Activated CD8-positive, alpha-beta T cell treated with anti-CD3 and anti-CD28 coated beads for 36 hours (primary cell): ENCODE measurements around the gene ZNF101. TPM values are rescaled to one million over a fixed set of nuclear protein-coding genes. Genes with fewer than 3 reads are reported as not detected.
"Not testable (repeated sequence)": the region's sequence is repeated elsewhere in the genome, so short reads cannot be mapped to it uniquely, and the experiment has no call there.

ENCODE experiments used
- ATAC-seq: fragments of 200-7000 bp; cut with Tn5 transposase; one replicate; pipeline ENCODE4 v1.10.0; 2021; ENCODE audit warnings: mild to moderate bottlenecking, moderate library complexity
- CTCF ChIA-PET: fragments of 350-600 bp; sonication (Branson Sonifier 250); formaldehyde crosslinking; loops from one replicate; lab custom pipeline; 2021; ENCODE audit warnings: antibody characterized with exemption; lab: Charles Lee
- POLR2A ChIA-PET: fragments of 350-600 bp; sonication (Branson Sonifier 250); formaldehyde crosslinking; loops from one replicate; lab custom pipeline; 2021; ENCODE audit warnings: antibody characterized with exemption; lab: Charles Lee
- DNase-seq: peaks from one replicate; pipeline ENCODE4 v3.0.0-alpha.2; 2020
- H3K27ac Mint-ChIP-seq: one replicate; pipeline ENCODE4 v1.8.0; 2021; ENCODE audit warnings: mild to moderate bottlenecking, mixed read lengths
- H3K27me3 Mint-ChIP-seq: one replicate; pipeline ENCODE4 v1.8.0; 2021; ENCODE audit warnings: mixed read lengths
- H3K36me3 Mint-ChIP-seq: one replicate; pipeline ENCODE4 v1.8.0; 2021; ENCODE audit warnings: low read depth, mixed read lengths
- H3K4me1 Mint-ChIP-seq: one replicate; pipeline ENCODE4 v1.8.0; 2021; ENCODE audit warnings: low read depth, mixed read lengths
- H3K4me3 Mint-ChIP-seq: one replicate; pipeline ENCODE4 v1.8.0; 2021; ENCODE audit warnings: mild to moderate bottlenecking, moderate library complexity, mixed read lengths
- H3K9me3 Mint-ChIP-seq: one replicate; pipeline ENCODE4 v1.8.0; 2021; ENCODE audit warnings: mixed read lengths
- intact Hi-C: fragments of 100-400 bp; cut with micrococcal nuclease; formaldehyde crosslinking; loops from one replicate; pipeline ENCODE4 v1.10.0; 2022
- total RNA-seq, 2 experiments: library from RNA; stranded (reverse); gene quantifications; one replicate each; pipeline ENCODE4 v1.2.3, GENCODE V29; 2021
- TF ChIP-seq, protein P1 (sequence below): fragments of 200-600 bp; IDR thresholded peaks from one replicate; pipeline ENCODE4 v1.8.0; 2022; ENCODE audit warnings: antibody characterized with exemption, mild to moderate bottlenecking

Gene ZNF101
- total RNA-seq, 2 experiments from 2014 or later, result 82.5 to 85.2 TPM

DNA sequence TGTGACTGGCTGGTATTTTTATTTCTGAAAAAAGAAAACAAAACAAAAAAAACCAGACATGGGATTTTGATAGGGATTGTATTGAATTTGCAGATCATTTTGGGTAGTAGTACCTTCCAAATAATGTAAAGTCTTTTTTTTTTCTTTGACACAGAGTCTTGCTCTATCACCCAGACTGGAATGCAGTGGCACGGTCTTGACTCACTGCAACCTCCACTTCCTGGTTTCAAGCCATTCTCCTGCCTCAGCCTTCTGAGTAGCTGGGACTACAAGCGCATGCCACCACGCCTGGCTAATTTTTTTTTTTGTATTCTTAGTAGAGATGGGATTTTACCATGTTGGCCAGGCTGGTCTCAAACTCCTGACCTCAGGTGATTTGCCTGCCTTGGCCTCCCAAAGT lies 4.2 kb downstream of the ZNF101 start:
- H3K27ac Mint-ChIP-seq, result no peak overlapping the region
- no peak for ATAC-seq
- DNase-seq, result no peak
- intact Hi-C loops, result no loop called here
- no peaks in the 10 kb centered on the region for H3K27me3 Mint-ChIP-seq
- peaks cover 83% of the 10 kb centered on the region for H3K36me3 Mint-ChIP-seq
- TF ChIP-seq, protein P1, sequence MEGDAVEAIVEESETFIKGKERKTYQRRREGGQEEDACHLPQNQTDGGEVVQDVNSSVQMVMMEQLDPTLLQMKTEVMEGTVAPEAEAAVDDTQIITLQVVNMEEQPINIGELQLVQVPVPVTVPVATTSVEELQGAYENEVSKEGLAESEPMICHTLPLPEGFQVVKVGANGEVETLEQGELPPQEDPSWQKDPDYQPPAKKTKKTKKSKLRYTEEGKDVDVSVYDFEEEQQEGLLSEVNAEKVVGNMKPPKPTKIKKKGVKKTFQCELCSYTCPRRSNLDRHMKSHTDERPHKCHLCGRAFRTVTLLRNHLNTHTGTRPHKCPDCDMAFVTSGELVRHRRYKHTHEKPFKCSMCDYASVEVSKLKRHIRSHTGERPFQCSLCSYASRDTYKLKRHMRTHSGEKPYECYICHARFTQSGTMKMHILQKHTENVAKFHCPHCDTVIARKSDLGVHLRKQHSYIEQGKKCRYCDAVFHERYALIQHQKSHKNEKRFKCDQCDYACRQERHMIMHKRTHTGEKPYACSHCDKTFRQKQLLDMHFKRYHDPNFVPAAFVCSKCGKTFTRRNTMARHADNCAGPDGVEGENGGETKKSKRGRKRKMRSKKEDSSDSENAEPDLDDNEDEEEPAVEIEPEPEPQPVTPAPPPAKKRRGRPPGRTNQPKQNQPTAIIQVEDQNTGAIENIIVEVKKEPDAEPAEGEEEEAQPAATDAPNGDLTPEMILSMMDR, result no peak
- peaks cover 33% of the 10 kb centered on the region for H3K9me3 Mint-ChIP-seq
- ChIA-PET CTCF (interaction anchor here (1.5 kb wide), 1 partner anchor 140 kb away, joined by 3 read pairs; no protein-coding TSS in a partner anchor), POLR2A (interaction anchor here (0.9 to 1.1 kb wide), 2 partner anchors 12 to 59 kb away, joined by 3 to 6 read pairs; no protein-coding TSS in a partner anchor)
- H3K4me3 Mint-ChIP-seq, result no peak overlapping the region
- peaks cover 37% of the 10 kb centered on the region for H3K4me1 Mint-ChIP-seq

DNA sequence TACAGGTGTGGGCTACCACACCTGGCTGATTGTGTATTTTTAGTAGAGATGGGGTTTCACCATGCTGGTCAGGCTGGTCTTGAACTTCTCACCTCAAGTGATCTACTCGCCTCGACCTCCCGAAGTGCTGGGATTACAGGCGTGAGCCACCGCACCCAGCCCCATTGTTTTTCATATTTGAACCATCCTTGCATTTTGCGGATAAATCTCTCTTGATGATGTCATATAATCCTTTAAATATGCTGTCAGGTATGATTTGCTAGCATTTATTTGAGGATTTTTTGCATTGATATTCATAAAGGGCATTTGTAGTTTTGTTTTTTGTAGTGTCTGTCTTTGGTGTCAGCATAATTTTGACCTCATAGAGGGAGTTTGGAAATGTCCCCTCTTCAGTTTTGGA lies 5.7 kb downstream of the ZNF101 start:
- no peak for DNase-seq
- POLR2A ChIA-PET, result no interaction called here
- intact Hi-C loops, result no loop called here
- Mint-ChIP-seq H3K27ac (peak overlapping the region; percentile 61), H3K27me3 (no peaks in the 10 kb centered on the region), H3K9me3 (peaks cover 43% of the 10 kb centered on the region), H3K4me3 (no peak overlapping the region), H3K36me3 (peaks cover 96% of the 10 kb centered on the region), H3K4me1 (peaks cover 35% of the 10 kb centered on the region)
- ATAC-seq, result no peak
- CTCF ChIA-PET, result no interaction called here
- TF ChIP-seq, protein P1, result no peak

DNA sequence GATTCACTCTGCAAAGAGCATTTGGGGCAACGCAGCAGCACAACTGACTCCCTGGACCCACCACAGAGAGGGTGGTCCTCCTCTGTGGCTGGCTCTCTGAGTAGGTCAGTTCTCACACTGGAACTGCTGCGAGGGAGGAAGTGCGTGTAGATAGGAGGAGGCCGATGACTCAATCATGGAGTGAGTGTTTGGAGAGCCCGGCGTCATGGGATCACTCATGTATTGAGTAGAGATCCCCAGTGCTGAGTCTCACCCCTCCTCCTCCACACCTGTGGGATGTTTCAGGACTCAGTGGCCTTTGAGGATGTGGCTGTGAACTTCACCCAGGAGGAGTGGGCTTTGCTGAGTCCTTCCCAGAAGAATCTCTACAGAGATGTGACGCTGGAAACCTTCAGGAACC lies 8.9 kb downstream of the ZNF101 start:
- ATAC-seq, result no peak
- intact Hi-C loops, result no loop called here
- TF ChIP-seq, protein P1, result no peak
- H3K36me3 Mint-ChIP-seq, result peaks cover 96% of the 10 kb centered on the region
- DNase-seq, result no peak
- CTCF ChIA-PET, result no interaction called here
- H3K27ac Mint-ChIP-seq, result no peak overlapping the region
- POLR2A ChIA-PET, result interaction anchor here (1.7 kb wide), 1 partner anchor 8 kb away, joined by 5 read pairs; no protein-coding TSS in a partner anchor
- H3K9me3 Mint-ChIP-seq, result peaks cover 49% of the 10 kb centered on the region
- H3K4me1 Mint-ChIP-seq, result peaks cover 20% of the 10 kb centered on the region
- H3K4me3 Mint-ChIP-seq, result no peak overlapping the region
- H3K27me3 Mint-ChIP-seq, result no peaks in the 10 kb centered on the region

DNA sequence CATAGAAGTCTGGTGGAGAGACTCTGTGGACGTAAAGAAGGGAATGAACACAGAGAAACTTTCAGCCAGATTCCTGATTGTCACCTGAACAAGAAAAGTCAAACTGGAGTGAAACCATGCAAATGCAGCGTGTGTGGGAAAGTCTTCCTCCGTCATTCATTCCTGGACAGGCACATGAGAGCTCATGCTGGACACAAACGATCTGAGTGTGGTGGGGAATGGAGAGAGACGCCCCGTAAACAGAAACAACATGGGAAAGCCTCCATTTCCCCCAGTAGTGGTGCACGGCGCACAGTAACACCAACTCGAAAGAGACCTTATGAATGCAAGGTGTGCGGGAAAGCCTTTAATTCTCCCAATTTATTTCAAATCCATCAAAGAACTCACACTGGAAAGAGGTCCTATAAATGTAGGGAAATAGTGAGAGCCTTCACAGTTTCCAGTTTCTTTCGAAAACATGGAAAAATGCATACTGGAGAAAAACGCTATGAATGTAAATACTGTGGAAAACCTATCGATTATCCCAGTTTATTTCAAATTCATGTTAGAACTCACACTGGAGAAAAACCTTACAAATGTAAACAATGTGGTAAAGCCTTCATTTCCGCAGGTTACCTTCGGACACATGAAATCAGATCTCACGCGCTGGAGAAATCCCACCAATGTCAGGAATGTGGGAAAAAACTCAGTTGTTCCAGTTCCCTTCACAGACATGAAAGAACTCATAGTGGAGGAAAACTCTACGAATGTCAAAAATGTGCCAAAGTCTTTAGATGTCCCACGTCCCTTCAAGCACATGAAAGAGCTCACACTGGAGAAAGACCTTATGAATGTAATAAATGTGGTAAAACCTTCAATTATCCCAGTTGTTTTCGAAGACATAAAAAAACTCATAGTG lies 10.8 kb downstream of the ZNF101 start:
- H3K4me3 Mint-ChIP-seq, result no peak overlapping the region
- DNase-seq (no peak), ATAC-seq (no peak)
- ChIA-PET CTCF (interaction anchor here (1.0 kb wide), 1 partner anchor 186 kb away, joined by 3 read pairs; the partner anchor contains the start of gene ZNF253), POLR2A (interaction anchor here (1.2 to 1.7 kb wide), 2 partner anchors 10 to 85 kb away, joined by 3 to 5 read pairs; no protein-coding TSS in a partner anchor)
- H3K9me3 Mint-ChIP-seq, result peaks cover 58% of the 10 kb centered on the region
- intact Hi-C loops, result no loop called here
- H3K4me1 Mint-ChIP-seq, result peaks cover 14% of the 10 kb centered on the region
- no peak overlapping the region for H3K27ac Mint-ChIP-seq
- H3K36me3 Mint-ChIP-seq, result peaks cover 97% of the 10 kb centered on the region
- TF ChIP-seq, protein P1, result no peak
- H3K27me3 Mint-ChIP-seq, result no peaks in the 10 kb centered on the region

DNA sequence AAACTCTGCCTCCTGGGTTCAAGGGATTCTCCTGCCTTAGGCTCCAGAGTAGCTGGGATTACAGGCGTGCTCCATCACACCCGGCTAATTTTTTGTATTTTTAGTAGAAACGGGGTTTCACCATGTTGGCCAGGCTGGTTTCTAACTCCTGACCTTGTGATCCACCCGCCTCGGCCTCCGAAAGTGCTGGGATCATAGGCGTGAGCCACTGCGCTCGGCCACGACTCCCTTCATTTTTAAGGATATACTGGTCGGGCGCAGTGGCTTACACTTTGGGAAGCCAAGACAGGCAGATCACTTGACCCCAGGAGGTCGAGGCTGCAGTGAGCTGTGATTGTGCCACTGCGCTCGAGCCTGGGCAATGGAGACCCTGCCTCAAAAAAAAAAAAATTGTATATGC lies 17.5 kb downstream of the ZNF101 start:
- H3K9me3 Mint-ChIP-seq, result peaks cover 29% of the 10 kb centered on the region
- H3K4me1 Mint-ChIP-seq, ATAC-seq, H3K4me3 Mint-ChIP-seq, DNase-seq, intact Hi-C loops, H3K27ac Mint-ChIP-seq, H3K27me3 Mint-ChIP-seq, CTCF ChIA-PET: not testable (repeated sequence)
- peaks cover 57% of the 10 kb centered on the region for H3K36me3 Mint-ChIP-seq
- POLR2A ChIA-PET, result interaction anchor here (0.7 to 3.4 kb wide), 4 partner anchors 18 to 45 kb away, joined by 3 to 17 read pairs (median 3); partner anchors contain the start of genes ATP13A1 and ZNF101
